ENCODE results near the gene GFY.
"Not testable (repeated sequence)": the region's sequence is repeated elsewhere in the genome, so short reads cannot be mapped to it uniquely, and the experiment has no call there.

- not testable (repeated sequence) for TF ChIP-seq CTCF (IDR thresholded peaks at IDR 0.05; ENCODE audit: insufficient read depth, low read depth, low read length); EZH2 (IDR thresholded peaks at IDR 0.05; ENCODE audit: insufficient read depth, low read length)
These were observed 35.9 kb downstream of the GFY start for GRCh38 chr19:49461130-49461529.

Data from astrocyte (in vitro differentiated cells and primary cell).